B cell (primary cell): ENCODE measurements around the gene HTRA1.

Experiments
- EZH2 ChIP-seq: IDR thresholded peaks from 2 replicates; pipeline ENCODE4 v1.6.1; 2012; ENCODE audit warnings: borderline replicate concordance, low read depth, mild to moderate bottlenecking, moderate library complexity, low read length; ENCODE audit not compliant: insufficient read depth, poor library complexity, severe bottlenecking
- TF ChIP-seq, protein P1 (sequence below): fragments of 200-600 bp; IDR thresholded peaks from one replicate; pipeline ENCODE4 v1.8.0; 2022; ENCODE audit warnings: antibody characterized with exemption, mild to moderate bottlenecking

DNA sequence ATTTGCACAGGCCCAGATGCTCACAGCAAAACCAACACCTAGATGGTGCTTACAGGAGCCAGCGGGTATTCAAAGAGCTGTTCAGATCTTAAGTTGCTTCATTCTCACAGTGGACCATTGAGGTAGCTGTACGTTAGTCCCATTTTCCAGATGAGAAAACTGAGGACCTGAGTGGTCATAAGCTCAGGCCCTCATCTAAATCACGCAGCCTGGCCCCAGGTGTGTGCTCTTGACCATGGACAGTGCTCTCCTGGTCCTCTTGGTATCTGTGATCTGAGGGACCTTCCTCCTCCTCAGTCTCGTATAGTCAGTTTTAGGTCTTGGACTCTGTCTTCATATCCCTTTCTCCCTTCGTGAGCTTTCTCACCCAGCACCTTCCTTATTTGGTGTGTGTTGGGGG is 43.7 kb downstream of the HTRA1 start:
- TF ChIP-seq, protein P1, sequence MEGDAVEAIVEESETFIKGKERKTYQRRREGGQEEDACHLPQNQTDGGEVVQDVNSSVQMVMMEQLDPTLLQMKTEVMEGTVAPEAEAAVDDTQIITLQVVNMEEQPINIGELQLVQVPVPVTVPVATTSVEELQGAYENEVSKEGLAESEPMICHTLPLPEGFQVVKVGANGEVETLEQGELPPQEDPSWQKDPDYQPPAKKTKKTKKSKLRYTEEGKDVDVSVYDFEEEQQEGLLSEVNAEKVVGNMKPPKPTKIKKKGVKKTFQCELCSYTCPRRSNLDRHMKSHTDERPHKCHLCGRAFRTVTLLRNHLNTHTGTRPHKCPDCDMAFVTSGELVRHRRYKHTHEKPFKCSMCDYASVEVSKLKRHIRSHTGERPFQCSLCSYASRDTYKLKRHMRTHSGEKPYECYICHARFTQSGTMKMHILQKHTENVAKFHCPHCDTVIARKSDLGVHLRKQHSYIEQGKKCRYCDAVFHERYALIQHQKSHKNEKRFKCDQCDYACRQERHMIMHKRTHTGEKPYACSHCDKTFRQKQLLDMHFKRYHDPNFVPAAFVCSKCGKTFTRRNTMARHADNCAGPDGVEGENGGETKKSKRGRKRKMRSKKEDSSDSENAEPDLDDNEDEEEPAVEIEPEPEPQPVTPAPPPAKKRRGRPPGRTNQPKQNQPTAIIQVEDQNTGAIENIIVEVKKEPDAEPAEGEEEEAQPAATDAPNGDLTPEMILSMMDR, result no peak
- no peak for TF ChIP-seq EZH2
